NCI-H1092 treated with DMSO at 0.1 percent for 48 hours (cell line): ENCODE measurements around the gene DIPK2A.
A peak's percentile ranks its signal among the peaks of the same experiment; 100 is the strongest.

ENCODE experiments used
- DNase-seq: peaks from one replicate; lab custom pipeline; 2025; lab: John Stamatoyannopoulos, UW

The DIPK2A gene

GRCh38 chr3:143971359-143972154 is at the start of gene DIPK2A:
TSS of gene DIPK2A (plus strand) at chr3:143971823. CDS start at chr3:143972333, 510 bp downstream.
- DNase-seq, result peak; percentile 76

DNA sequence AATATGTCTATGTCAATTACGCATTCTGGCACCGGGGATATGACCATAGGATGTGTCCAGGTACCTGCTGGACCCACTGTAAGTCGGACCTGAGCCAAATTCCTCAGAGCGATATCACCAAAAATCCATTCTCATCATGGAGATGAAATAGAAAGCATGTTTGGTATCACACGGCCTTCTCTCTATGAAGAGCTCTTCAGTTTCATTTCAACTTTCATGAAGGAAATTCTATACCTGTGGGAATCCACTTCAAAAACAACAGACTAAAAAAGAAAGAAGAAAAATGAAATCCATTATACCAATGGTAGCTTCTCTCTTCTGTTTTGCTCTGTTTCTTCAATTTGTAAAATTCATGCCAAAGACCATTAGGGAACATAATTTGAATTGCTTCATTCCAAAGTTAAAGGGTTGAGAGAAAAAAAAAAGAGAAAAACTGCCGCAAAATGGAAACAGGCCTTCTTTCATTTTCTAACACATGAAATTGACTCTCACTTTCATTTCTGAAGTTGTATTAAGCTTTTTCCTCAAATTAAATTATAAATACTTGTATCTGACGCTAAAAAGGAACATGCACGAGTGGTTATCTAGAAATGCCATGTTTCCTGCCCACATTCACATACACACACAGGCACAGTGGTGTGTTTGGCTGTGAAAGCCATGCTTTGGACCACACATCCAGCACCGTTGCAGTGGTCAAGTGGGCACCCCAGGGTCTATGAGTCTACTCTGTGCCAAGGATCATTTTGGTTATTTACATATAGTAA is 46.9 kb upstream of the DIPK2A start:
- DNase-seq, result no peak

GRCh38 chr3:143928056-143928455 is 43.6 kb upstream of the DIPK2A start:
- DNase-seq, result no peak

- DNase-seq, result no peak
Measured at GRCh38 chr3:143928541-143929255, 42.9 kb upstream of the DIPK2A start.

DNA sequence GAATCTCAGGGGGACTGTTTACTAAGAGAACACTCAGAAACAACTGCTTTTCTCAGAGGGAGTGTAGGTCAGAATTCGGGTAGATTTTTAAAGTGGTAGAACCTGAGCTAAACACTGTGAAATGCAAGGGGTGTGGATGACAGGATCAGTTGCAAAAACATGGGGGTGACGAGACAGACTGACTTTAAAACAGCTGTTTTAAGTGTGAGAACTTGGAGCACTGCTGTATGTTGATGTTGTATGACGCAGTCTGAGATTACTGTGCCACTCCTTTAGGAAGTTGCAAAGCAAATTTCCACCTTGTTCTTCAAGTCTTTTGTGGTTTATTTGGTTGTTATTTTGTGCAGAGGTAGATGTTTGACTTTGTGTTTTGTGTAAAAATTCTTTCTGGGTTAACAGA is 36.8 kb upstream of the DIPK2A start:
- no peak for DNase-seq

DNA sequence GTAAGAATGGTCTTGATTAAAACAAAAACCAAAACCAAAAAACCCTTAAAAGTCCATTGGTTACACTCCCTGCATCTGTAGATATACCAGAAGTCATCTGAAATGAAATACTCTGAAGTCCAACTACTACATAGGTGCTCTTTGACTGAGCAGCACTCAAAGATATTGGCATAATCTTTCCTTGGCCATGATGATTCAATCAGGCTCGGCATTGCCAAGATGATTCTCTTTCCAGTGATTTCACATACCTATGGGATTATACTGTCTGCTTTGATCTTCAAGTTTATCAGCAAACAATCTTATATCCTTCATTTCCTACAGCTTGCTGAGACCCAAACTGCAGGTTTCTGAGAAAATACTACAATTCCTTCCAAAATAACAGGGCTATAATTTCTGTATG is 35.9 kb upstream of the DIPK2A start:
- DNase-seq, result no peak

DNA sequence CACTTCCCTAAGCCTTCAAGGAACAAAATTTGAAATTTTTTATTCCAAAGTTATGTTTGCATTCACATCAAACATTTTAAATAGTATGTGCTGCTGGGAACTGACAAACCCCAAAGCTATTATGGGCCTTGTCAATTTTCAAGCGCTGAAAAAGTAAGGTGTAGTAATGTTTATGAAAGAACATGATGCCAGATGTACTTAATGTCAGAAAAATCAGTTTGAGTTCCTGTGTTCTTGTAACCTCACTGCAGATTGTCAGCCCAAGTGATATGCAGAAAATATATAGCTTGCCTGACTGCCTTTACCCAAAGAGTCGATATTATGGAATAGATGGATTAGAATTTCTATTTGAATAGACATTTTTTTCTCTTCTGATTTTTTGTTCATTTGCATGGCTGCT is 20.8 kb upstream of the DIPK2A start:
- no peak for DNase-seq

GRCh38 chr3:143951351-143951971 is 20.2 kb upstream of the DIPK2A start:
- no peak for DNase-seq

DNA sequence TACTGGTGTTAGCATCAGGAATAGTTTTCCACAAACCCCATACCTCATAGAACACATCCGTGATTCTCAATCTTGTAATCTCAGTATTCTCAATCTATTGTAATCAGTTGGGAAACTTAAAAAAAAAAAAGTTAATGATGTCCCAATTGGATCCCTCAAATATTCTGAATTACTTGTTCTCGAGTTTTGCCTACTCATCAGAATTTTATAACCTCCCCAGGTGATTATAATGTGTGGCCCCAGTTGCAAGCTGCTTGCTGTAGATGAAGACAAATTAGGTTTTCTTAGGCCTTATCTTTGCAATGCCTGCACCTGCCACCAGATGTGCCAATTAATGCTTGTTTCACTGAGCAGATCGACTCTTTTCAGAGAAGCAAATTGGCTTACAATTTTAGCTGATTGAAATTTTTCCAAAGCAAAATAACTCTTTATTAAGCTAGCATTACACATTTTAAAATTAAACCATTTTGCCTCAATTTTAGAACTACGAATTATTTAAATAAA is 19.0 kb upstream of the DIPK2A start:
- no peak for DNase-seq

GRCh38 chr3:143955113-143955512 is 16.5 kb upstream of the DIPK2A start:
- no peak for DNase-seq

DNA sequence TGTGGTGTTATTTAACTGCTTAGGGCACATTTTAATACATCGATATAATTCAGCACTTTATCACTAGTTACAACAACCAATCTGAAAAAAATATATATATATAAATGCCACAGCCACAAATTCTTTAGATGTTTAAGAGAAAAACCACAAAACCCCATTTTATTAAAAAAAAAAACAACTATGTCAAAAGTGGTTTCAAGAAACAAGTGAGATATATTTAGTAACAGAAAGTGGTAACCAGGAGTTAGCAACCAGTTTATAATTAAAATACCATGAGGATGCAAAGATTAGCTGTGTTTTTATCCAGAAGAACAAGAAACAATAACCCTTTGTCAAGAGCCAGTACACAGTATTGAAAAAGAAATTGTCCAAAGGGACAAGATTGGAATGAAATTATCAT is 14.8 kb upstream of the DIPK2A start:
- DNase-seq, result no peak

GRCh38 chr3:143957453-143957852 is 14.2 kb upstream of the DIPK2A start:
- no peak for DNase-seq

DNA sequence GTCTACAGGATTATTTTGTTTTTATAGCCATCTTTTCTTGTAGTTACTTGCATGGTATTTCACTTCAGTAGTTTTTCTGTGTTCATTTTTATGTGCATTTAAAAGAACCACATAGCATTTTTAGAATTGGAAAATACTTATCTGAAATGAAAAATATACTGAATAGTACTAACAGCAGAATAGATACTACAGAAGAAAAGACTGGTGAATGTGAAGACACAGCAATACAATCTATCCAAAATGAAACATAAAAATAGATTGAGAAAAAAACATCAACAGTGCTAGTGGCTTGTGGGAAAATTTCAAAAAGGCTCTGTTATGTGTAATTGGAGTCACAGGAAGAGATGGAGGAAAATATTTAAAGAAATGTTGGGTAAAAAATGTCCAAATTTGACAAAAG is 12.7 kb upstream of the DIPK2A start:
- DNase-seq, result no peak

GRCh38 chr3:143961342-143961741 is 10.3 kb upstream of the DIPK2A start:
- no peak for DNase-seq

GRCh38 chr3:143963946-143964345 is 7.7 kb upstream of the DIPK2A start:
- no peak for DNase-seq

DNA sequence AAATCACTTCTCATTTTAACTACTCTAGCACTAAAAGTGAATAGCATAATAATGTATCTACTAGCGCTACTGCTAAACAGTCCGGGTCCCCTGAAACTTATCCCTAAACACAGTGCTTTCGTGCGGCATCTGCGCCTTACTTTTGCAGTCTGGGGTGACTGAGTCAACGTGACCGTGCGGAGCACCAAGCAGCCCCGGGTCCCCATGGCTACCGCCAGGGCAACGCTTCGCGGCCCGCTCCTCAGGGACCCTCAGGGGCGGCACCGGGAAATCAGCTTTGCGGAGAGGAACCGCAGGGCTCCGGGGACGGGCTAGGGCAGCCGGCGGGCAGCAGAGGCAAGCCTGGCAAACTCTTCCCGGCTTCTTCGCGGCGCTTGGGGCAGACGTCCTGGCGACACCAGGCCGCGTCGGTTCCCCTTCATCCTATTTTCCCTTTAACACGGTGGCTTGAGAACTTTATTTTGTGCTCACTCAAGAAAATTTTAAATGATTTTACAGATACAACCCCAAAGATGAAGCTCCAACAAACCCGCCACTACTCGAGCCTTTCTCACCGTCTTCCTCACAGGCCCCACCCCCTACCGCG is 757 bp upstream of the DIPK2A start:
- peak; percentile 52 for DNase-seq

DNA sequence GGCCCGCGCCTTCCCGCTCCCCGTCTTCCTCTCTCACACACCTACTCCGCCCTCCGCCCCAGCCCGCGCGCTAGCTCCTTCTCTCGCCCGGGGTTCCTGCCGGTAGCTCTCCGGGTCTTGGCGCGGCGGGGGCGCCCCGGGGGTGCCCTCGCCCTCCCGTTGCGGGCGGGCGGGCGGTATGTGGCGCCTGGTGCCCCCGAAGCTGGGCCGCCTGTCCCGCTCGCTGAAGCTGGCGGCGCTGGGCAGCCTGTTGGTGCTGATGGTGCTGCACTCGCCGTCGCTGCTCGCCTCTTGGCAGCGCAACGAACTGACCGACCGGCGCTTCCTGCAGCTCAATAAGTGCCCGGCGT is 507 bp downstream of the DIPK2A start:
- no peak for DNase-seq

DNA sequence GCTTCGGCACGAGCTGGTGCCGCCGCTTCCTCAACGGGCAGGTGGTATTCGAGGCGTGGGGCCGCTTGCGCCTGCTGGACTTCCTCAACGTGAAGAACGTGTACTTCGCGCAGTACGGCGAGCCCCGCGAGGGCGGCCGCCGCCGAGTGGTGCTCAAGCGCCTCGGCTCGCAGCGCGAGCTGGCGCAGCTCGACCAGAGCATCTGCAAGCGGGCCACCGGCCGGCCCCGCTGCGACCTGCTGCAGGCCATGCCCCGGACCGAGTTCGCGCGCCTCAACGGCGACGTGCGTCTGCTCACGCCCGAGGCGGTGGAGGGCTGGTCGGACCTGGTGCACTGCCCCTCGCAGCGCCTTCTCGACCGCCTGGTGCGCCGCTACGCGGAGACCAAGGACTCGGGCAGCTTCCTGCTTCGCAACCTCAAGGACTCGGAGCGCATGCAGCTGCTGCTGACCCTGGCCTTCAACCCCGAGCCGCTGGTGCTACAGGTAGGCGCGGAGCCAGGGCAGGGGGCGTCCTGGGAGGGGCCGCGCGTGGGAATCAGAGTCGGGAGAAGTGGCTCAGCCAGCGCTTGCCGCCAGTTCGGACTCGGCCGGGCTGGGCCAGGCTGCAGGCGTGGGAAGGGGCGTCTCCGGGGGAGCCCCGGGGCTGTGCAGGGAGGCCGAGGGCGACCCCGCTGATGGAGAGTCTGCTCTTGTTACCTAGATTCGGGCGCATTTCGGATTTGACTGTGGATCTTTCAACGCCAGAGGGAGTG is 1.1 kb downstream of the DIPK2A start:
- DNase-seq, result peak; percentile 37

DNA sequence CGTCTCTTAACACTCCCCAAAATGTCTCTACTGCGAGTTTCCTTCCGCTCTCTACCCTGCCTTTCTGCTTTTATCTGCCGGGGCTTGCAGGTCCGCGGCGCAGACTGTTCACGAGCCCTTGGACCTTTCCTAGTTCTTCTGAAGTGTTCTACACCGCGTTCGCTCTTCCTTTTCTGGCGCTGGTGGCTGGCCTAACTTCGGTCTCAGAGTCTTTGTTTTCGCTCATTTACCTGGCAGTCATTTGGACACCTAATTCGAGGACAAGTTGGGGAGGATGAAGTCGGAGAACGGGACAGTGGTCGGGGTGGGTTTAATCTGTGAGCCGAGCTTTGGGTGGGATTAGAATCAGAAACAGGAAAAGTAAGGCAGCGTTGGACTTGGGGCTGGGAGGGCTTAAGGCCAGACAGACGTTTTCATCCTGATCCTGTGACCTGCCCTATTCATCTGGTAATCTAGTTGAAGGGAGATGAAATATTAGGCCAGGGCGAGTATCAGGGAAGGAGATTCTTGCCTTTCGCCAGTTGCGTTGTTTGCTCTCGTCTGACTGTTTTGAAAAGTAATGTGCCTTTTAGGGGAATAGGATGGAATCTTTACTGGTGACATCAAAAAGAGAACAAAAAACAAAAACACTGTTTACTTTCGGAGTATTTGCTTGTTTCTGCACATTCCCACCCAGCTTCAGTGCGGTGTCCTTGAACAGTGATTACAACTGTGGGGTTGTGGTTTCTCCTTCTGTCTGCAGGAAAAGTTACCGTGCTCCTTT is 1.8 kb downstream of the DIPK2A start:
- peak; percentile 37 for DNase-seq
